ENCODE measurements around the gene BRD3.

The BRD3 gene

GRCh38 chr9:134053941-134054761, 13.7 kb downstream of the BRD3 start:
- no peak for DNase-seq

- no peak for DNase-seq
These were observed 14.4 kb downstream of the BRD3 start for GRCh38 chr9:134053401-134053871.

- no peak for DNase-seq
These were observed 14.9 kb downstream of the BRD3 start for GRCh38 chr9:134052941-134053340.

GRCh38 chr9:134052491-134052890, 15.3 kb downstream of the BRD3 start:
- no peak for DNase-seq

GRCh38 chr9:134051319-134051718, 16.5 kb downstream of the BRD3 start:
- no peak for DNase-seq

GRCh38 chr9:134050726-134051125, 17.1 kb downstream of the BRD3 start:
- no peak for DNase-seq

GRCh38 chr9:134049772-134050588, 17.8 kb downstream of the BRD3 start:
- no peak for DNase-seq

- no peak for DNase-seq
These were observed 18.6 kb downstream of the BRD3 start for GRCh38 chr9:134049236-134049635.

- DNase-seq: no peak
These were observed 19.3 kb downstream of the BRD3 start for GRCh38 chr9:134048582-134048968.

GRCh38 chr9:134047868-134048581, 19.8 kb downstream of the BRD3 start:
- DNase-seq: no peak

GRCh38 chr9:134046894-134047681, 20.7 kb downstream of the BRD3 start:
- DNase-seq: no peak

GRCh38 chr9:134045841-134046544, 21.8 kb downstream of the BRD3 start:
- DNase-seq: no peak

GRCh38 chr9:134044944-134045343, 22.9 kb downstream of the BRD3 start:
- no peak for DNase-seq

- no peak for DNase-seq
These were observed 24.3 kb downstream of the BRD3 start for GRCh38 chr9:134043531-134043988.

GRCh38 chr9:134041649-134041962, 26.2 kb downstream of the BRD3 start:
- DNase-seq: no peak

- no peak for DNase-seq
These were observed 26.8 kb downstream of the BRD3 start for GRCh38 chr9:134040781-134041648.

- DNase-seq: no peak
These were observed 27.7 kb downstream of the BRD3 start for GRCh38 chr9:134040176-134040565.

GRCh38 chr9:134039386-134040175, 28.2 kb downstream of the BRD3 start:
- DNase-seq: no peak

- DNase-seq: no peak
These were observed 30.2 kb downstream of the BRD3 start for GRCh38 chr9:134037641-134038040.

GRCh38 chr9:134036130-134036529, 31.7 kb downstream of the BRD3 start:
- no peak for DNase-seq

Data from CD4-positive, alpha-beta T cell treated with Interleukin-6 for 4 hours (primary cell).